GM18873 (cell line): ENCODE results near the gene SNX10.

Experiments
- ATAC-seq: cut with Tn5 transposase; IDR thresholded peaks from one replicate; pipeline ENCODE4 v1.9.1; 2021; ENCODE audit warnings: mild to moderate bottlenecking, moderate library complexity, moderate number of reproducible peaks; ENCODE audit not compliant: unreplicated experiment, low FRiP score

Gene SNX10

DNA sequence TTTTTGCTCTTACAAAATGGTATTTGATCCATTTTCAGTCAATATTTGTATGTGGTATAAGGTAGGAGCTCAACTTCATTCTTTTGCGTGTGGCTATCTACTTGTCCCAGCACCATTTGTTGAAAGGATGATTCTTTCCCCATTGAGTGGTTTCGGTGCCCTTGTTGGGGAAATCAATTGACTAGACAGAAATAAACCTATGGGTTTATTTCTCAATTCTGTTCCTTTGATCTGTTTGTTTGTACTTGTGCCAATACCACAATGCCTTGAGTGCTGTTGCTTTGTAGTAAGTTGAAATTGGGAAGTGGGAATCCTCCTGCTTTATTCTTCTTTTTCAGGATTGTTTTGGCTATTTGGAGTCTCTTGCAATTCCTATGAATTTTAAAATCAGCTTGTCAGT, 41.0 kb downstream of the SNX10 start:
- no peak for ATAC-seq

DNA sequence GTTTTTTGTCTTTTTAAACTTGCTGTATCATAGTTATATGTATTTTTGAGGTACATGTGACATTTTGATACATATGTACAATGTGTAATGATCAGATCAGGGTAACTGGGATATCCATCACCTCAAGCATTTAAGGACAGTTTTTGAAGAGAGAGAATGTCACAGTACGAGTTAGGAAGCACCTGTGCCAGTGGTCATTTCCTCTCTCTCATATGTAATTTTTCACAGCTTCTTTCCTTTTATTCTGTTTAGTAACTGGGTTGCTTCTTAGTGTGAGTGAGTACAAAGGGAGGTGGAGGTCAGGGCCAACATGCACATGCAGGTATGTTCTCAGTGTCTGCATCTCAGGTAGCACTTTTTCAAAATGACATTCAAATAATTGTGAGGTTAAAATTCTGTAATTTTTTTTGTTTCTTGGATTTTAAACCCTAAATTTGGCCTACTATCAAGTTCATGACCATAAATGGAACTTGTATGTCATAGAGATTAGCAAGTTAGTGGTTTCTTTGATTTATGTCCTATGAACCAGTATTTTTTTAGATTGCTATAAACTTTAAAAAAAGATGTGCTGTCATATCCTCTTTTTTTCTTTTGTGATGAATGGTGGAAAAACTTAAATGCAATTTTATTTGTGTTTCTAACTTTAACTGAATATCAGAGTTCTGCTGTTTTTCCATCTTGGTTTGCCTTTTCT, 42.7 kb downstream of the SNX10 start:
- ATAC-seq: no peak

GRCh38 chr7:26337232-26337865, 45.7 kb downstream of the SNX10 start:
- no peak for ATAC-seq

DNA sequence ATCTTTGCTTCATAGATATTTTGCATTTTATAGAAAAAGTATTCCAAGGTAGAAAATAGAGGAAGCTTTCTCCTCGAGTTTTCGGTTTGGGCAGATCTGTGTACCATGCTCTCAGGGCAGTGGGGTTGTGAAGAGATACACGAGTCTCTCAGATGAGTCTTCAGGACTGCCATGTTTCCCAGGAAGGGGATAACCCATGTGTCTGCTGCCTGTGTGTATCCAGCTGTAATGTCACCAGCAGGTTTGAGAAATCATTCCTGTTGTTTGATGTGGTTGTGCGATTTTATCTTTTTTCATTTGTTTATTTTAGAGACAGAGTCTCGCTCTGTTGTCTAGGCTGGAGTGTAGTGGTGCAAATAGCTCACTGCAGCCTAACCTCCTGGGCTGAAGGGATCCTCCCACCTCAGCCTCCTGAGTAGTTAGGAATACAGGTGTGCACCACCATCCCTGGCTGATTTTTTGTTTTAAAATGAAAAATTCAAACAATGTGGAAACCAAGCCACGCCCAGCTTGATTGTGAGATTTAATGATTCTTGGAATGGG, 48.9 kb downstream of the SNX10 start:
- ATAC-seq: no peak

GRCh38 chr7:26343320-26343832, 51.7 kb downstream of the SNX10 start:
- no peak for ATAC-seq

DNA sequence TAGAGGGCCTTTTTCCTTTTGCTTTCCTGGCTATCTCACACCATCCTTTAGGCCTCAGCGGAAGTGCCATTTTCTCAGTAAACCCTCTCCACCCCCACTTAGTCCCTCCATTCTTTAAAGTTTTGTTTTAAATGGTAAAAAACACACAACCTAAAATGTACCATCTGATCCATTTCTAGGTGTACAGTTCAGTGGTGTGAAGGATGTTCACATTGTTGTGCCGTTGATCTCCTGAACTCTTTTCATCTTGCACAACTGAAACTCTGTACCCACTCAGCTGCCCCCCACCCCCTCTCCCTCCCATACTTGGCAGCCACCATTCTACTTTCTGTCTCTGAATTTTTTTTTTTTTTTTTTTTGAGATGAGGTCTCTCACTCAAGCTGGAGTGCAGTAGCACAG, 52.2 kb downstream of the SNX10 start:
- ATAC-seq: no peak

- no peak for ATAC-seq
Observed at GRCh38 chr7:26345202-26345601, 53.5 kb downstream of the SNX10 start.

DNA sequence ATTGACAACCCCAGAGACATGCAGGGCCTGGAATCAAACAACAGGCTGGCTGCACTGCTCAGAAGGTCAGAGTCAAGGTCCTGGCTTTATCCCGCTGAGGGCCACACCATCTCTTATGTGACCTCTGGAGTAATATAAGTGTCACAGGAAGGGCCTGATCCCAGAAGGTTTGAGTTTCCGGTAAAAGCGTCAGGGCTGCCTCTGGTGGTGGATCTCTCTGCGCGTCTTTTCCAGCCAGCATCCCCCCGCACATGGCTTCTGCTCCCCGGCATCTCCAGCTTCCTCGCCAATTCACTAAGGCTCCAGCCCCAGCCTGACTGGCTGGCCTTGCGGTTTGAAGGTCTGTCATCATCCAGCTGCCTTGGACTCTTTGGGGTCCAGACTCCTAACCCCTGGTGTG, 54.2 kb downstream of the SNX10 start:
- ATAC-seq: no peak

- no peak for ATAC-seq
Observed at GRCh38 chr7:26346611-26347203, 55.0 kb downstream of the SNX10 start.

GRCh38 chr7:26348234-26348851, 56.7 kb downstream of the SNX10 start:
- ATAC-seq: peak; percentile 77

DNA sequence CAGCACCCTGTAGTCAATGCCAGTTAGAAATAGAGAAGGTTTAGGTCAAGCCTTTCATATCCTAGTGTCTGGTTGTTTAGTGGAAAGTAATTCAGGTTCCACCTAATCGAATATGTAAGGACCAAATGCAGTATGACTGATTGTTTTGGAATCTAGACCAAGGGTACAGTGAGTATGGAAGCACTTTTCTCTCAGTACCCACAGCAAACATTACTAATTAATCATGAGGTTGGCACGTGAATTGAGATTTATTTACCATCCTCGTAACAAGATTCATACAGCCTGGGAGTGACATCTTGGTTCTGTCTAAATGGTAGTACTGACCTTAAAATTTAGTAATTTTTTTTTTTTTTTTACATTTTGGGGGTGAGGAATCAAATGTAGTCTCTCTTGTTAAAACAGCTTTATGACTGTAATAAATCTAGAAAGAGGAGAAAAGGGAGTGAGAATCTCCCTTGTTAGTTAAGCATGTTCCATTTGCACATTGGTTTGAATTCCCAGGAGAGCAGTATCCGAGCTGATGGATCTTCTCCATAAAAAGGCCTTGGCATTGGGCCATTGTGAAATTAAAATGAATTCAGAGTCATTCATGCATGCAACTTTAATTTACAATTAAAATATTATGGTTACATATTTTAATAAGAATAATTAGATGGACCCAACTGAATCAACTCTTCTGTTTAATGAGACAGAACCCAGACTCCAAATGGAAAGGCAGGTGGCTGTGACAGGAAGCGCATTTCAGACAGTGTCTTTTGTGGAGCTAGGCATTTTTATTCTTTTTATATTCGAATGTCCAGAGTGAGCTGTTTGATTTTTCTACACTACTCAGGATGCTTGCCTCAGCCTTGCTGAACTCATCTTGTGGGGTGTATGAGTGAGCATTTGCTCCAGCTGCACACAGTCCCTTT, 57.6 kb downstream of the SNX10 start:
- no peak for ATAC-seq

GRCh38 chr7:26351171-26351570, 59.5 kb downstream of the SNX10 start:
- ATAC-seq: no peak

- ATAC-seq: no peak
Observed at GRCh38 chr7:26356229-26356628, 64.6 kb downstream of the SNX10 start.

GRCh38 chr7:26356929-26357798, 65.5 kb downstream of the SNX10 start:
- ATAC-seq: no peak

- no peak for ATAC-seq
Observed at GRCh38 chr7:26357799-26358151, 66.1 kb downstream of the SNX10 start.

GRCh38 chr7:26360650-26361049, 69.0 kb downstream of the SNX10 start:
- ATAC-seq: no peak

- no peak for ATAC-seq
Observed at GRCh38 chr7:26361637-26362036, 70.0 kb downstream of the SNX10 start.

- ATAC-seq: no peak
Observed at GRCh38 chr7:26363465-26363864, 71.8 kb downstream of the SNX10 start.
